ENCODE data around the gene CREBBP. TPM values are rescaled to one million over a fixed set of nuclear protein-coding genes. Genes with fewer than 3 reads are reported as not detected.

The CREBBP gene
- total RNA-seq, 3 donors from 2014 or later, result 57.9 to 107 (median 81.6) TPM

GRCh38 chr16:3755249-3755648 lies 125.3 kb downstream of the CREBBP start:
- DNase-seq (no peak), ATAC-seq (no peak)
- no peak for TF ChIP-seq CTCF (IDR thresholded peaks at IDR 0.05)
- intact Hi-C loops (cut with DNase I, micrococcal nuclease), result no loop called here
- Histone ChIP-seq H3K9me3 (no peaks in the 10 kb centered on the region), H3K4me1 (ENCODE audit: low read depth) (no peaks in the 10 kb centered on the region), H3K4me3 (no peak overlapping the region), H3K36me3 (ENCODE audit: low read depth) (peaks cover 9% of the 10 kb centered on the region)

GRCh38 chr16:3754772-3755171 lies 125.7 kb downstream of the CREBBP start:
- DNase-seq (no peak), ATAC-seq (no peak)
- Histone ChIP-seq H3K36me3 (ENCODE audit: low read depth) (peaks cover 9% of the 10 kb centered on the region), H3K4me1 (ENCODE audit: low read depth) (no peaks in the 10 kb centered on the region), H3K4me3 (no peak overlapping the region), H3K9me3 (no peaks in the 10 kb centered on the region)
- no peak for TF ChIP-seq CTCF (IDR thresholded peaks at IDR 0.05)
- intact Hi-C loops (cut with DNase I, micrococcal nuclease), result no loop called here

GRCh38 chr16:3754081-3754703 lies 126.3 kb downstream of the CREBBP start:
- intact Hi-C loops (cut with DNase I, micrococcal nuclease), result no loop called here
- no peak for TF ChIP-seq CTCF (IDR thresholded peaks at IDR 0.05)
- DNase-seq, result no peak
- H3K9me3 ChIP-seq, result no peaks in the 10 kb centered on the region
- ATAC-seq, result no peak
- peaks cover 9% of the 10 kb centered on the region for H3K36me3 ChIP-seq (ENCODE audit: low read depth)
- no peak overlapping the region for H3K4me3 ChIP-seq
- H3K4me1 ChIP-seq (ENCODE audit: low read depth), result no peaks in the 10 kb centered on the region

DNA sequence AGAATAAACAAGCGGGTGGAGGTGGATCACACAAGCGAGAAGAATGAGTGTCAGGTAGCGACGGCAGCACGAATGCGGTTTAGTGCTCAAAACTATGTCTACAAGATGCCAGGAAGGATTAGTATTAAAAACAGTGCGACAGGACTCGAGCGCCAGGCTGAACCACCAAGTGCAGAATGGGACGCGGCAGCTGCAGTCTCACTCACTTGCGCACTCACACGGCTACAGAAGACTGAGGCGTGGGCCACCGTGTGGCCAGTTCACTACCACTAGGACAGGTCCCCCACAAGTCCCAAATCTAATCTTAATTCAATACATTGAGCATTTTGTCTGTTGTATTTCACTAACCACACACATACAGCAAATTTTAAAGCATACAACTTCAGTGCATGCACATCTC lies 127.5 kb downstream of the CREBBP start:
- H3K36me3 ChIP-seq (ENCODE audit: low read depth), result peaks cover 9% of the 10 kb centered on the region
- no peak overlapping the region for H3K4me3 ChIP-seq
- H3K4me1 ChIP-seq (ENCODE audit: low read depth), result no peaks in the 10 kb centered on the region
- TF ChIP-seq CTCF (IDR thresholded peaks at IDR 0.05), result no peak
- H3K9me3 ChIP-seq, result no peaks in the 10 kb centered on the region
- DNase-seq (no peak), ATAC-seq (no peak)
- intact Hi-C loops (cut with DNase I, micrococcal nuclease), result no loop called here

DNA sequence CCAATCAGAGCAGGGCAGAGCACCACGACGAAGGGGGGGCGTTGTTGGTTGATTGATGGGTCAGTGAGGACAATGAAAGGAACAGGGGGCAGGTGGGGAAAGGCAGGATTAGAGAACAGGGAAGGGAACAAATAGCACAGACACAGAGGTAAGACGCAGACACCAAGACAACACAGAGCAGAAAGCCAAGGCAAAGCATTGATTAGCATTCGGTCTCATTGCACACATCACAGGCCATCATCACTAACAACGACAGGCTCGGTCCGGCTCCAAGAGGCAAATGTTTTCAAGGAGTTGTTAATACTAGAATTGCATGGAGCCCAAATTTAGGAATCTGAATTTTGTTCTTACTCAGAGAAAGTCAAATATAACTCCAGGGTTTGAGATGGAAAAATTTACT lies 128.6 kb downstream of the CREBBP start:
- Histone ChIP-seq H3K9me3 (no peaks in the 10 kb centered on the region), H3K36me3 (ENCODE audit: low read depth) (no peaks in the 10 kb centered on the region), H3K4me1 (ENCODE audit: low read depth) (no peaks in the 10 kb centered on the region), H3K4me3 (no peak overlapping the region)
- ATAC-seq, result no peak
- TF ChIP-seq CTCF (IDR thresholded peaks at IDR 0.05), result no peak
- intact Hi-C loops (cut with DNase I, micrococcal nuclease), result no loop called here
- no peak for DNase-seq

- H3K9me3 ChIP-seq, result no peaks in the 10 kb centered on the region
- no peak for DNase-seq
- intact Hi-C loops (cut with DNase I, micrococcal nuclease), result no loop called here
- no peak for TF ChIP-seq CTCF (IDR thresholded peaks at IDR 0.05)
- H3K36me3 ChIP-seq (ENCODE audit: low read depth), result no peaks in the 10 kb centered on the region
- ATAC-seq, result no peak
- H3K4me3 ChIP-seq, result no peak overlapping the region
- H3K4me1 ChIP-seq (ENCODE audit: low read depth), result peaks cover 6% of the 10 kb centered on the region
Measured at GRCh38 chr16:3748307-3748706, 132.2 kb downstream of the CREBBP start.
